Superior temporal gyrus (tissue), 1 donor: ENCODE measurements around the gene ACSF3.
"Not testable (repeated sequence)": the region's sequence is repeated elsewhere in the genome, so short reads cannot be mapped to it uniquely, and the experiment has no call there.

Experiments used
- DNase-seq: peaks from one replicate; pipeline ENCODE4 v3.0.0-alpha.2; 2016; ENCODE audit errors: extremely low spot score

The ACSF3 gene

GRCh38 chr16:89073346-89074071 lies 20.1 kb upstream of the ACSF3 start:
- DNase-seq, result no peak

GRCh38 chr16:89074072-89074674 lies 19.5 kb upstream of the ACSF3 start:
- not testable (repeated sequence) for DNase-seq

GRCh38 chr16:89074803-89075688 lies 18.6 kb upstream of the ACSF3 start:
- DNase-seq, result no peak

- DNase-seq, result no peak
Measured at GRCh38 chr16:89076159-89076558, 17.5 kb upstream of the ACSF3 start.

GRCh38 chr16:89077076-89077475 lies 16.6 kb upstream of the ACSF3 start:
- no peak for DNase-seq

GRCh38 chr16:89078172-89078571 lies 15.5 kb upstream of the ACSF3 start:
- DNase-seq, result no peak

- no peak for DNase-seq
Measured at GRCh38 chr16:89079434-89079980, 14.1 kb upstream of the ACSF3 start.

- DNase-seq, result no peak
Measured at GRCh38 chr16:89080196-89080853, 13.3 kb upstream of the ACSF3 start.

GRCh38 chr16:89081556-89081955 lies 12.1 kb upstream of the ACSF3 start:
- no peak for DNase-seq

GRCh38 chr16:89084411-89084810 lies 9.2 kb upstream of the ACSF3 start:
- DNase-seq, result no peak

GRCh38 chr16:89084814-89085612 lies 8.6 kb upstream of the ACSF3 start:
- DNase-seq, result no peak

GRCh38 chr16:89085755-89086154 lies 7.9 kb upstream of the ACSF3 start:
- DNase-seq, result no peak

GRCh38 chr16:89087922-89088497 lies 5.6 kb upstream of the ACSF3 start:
- no peak for DNase-seq

- DNase-seq, result no peak
Measured at GRCh38 chr16:89089120-89089519, 4.5 kb upstream of the ACSF3 start.

- DNase-seq, result no peak
Measured at GRCh38 chr16:89090182-89090630, 3.4 kb upstream of the ACSF3 start.

- no peak for DNase-seq
Measured at GRCh38 chr16:89090669-89091426, 2.8 kb upstream of the ACSF3 start.

- DNase-seq, result no peak
Measured at GRCh38 chr16:89092013-89092412, 1.6 kb upstream of the ACSF3 start.

- DNase-seq, result not testable (repeated sequence)
Measured at GRCh38 chr16:89093252-89093601, 425 bp upstream of the ACSF3 start.

GRCh38 chr16:89094252-89094879 lies 714 bp downstream of the ACSF3 start:
- DNase-seq, result no peak
